Body of pancreas (tissue), 4 donors: Measurements from ENCODE around the gene TBCA.

Experiments used
- POLR2A ChIP-seq, 3 donors: fragments of 450-650 bp; IDR thresholded peaks; one replicate each; pipeline ENCODE4 v1.6.1; 2016; ENCODE audit warnings: antibody characterized with exemption in 3 of 3, mild to moderate bottlenecking in 2 of 3
- TF ChIP-seq, protein P1 (sequence below), 7 experiments: fragments of 450-650 bp in 4 of 7; fragments of 200-600 bp in 3 of 7; sonication (generic) in 3 of 7; IDR thresholded peaks; one replicate each; pipeline ENCODE4 v1.5.1; 2016 to 2019; ENCODE audit warnings: antibody characterized with exemption in 7 of 7

DNA sequence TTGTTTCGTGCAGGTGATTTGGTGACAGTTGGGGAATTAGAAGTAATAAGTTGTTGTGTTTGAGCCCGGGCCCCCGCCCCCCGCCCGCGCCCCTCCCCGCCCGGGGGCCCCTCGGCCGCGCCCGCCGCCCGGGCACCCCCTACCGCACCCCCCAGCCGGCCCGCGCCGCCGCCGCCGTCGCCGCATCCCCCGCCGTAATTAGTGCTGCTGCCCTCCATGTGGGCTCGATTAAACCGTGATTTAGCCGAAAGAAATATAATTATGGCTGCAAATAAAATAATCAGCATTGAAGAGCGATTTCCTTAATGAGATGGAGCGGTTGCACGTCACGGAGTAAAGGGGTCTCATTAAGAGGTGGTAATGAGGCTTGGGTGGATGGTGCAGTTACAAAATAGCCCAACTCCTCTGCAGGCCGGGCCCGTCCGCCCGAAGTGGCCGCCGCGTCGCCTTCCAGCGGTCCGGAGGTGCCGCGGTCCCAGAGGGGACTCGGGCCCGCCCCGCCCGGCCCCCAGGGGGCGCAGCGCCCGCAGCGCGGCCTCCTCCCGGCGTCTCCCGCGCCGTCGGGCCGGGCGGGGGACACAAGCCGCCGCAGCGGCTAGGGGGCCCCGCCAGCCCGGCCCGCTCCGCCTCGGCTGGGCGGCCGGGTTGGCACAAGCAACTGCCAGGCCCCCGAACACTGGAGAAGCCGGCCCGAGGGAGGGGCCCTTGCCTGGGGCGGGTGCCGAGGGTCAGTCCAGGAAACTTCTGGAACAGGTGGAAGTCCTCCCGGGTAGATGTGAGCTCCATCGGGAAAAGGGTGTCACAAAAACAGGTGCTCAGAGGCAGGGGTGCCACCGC, 130.8 kb downstream of the TBCA start:
- TF ChIP-seq POLR2A (IDR thresholded peaks at IDR 0.05) = no peak
- TF ChIP-seq, protein P1, sequence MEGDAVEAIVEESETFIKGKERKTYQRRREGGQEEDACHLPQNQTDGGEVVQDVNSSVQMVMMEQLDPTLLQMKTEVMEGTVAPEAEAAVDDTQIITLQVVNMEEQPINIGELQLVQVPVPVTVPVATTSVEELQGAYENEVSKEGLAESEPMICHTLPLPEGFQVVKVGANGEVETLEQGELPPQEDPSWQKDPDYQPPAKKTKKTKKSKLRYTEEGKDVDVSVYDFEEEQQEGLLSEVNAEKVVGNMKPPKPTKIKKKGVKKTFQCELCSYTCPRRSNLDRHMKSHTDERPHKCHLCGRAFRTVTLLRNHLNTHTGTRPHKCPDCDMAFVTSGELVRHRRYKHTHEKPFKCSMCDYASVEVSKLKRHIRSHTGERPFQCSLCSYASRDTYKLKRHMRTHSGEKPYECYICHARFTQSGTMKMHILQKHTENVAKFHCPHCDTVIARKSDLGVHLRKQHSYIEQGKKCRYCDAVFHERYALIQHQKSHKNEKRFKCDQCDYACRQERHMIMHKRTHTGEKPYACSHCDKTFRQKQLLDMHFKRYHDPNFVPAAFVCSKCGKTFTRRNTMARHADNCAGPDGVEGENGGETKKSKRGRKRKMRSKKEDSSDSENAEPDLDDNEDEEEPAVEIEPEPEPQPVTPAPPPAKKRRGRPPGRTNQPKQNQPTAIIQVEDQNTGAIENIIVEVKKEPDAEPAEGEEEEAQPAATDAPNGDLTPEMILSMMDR (IDR thresholded peaks at IDR 0.05) = peak in 6 of 7 experiments; percentile 14 to 67 (median 50)
